Measurements from ENCODE around the gene NUDT6. TPM values are rescaled to one million over a fixed set of nuclear protein-coding genes. Genes with fewer than 3 reads are reported as not detected.

Gene NUDT6
- total RNA-seq, 1 experiment from 2014 or later, result 9.0 TPM

- H3K27ac ChIP-seq (ENCODE audit: low read depth, low read length), result no peak overlapping the region
- no TSS peak for BruUV-seq (replicated peaks)
- H3K9me3 ChIP-seq (ENCODE audit: control insufficient read depth in 1 of 2, insufficient read depth in 1 of 2, low read depth in 1 of 2, low read length in 2 of 2), result no peaks in the 10 kb centered on the region
- H3K4me2 ChIP-seq (ENCODE audit: low read length), result no peak overlapping the region
- TF ChIP-seq CBX3 (IDR thresholded peaks at IDR 0.05; ENCODE audit: low read depth) (no peak), SRF (IDR thresholded peaks at IDR 0.05; ENCODE audit: low read depth) (no peak), MAX (IDR thresholded peaks at IDR 0.05) (no peak), ZFX (IDR thresholded peaks at IDR 0.05) (no peak), POLR2A (IDR thresholded peaks at IDR 0.05; ENCODE audit: borderline replicate concordance, extremely low read depth, insufficient read depth, insufficient read length) (no peak), SP1 (IDR thresholded peaks at IDR 0.05; ENCODE audit: low read depth) (no peak)
- H3K9ac ChIP-seq (ENCODE audit: low read length), result no peak overlapping the region
- no peak for ATAC-seq
- ChIA-PET CTCF (no interaction called here), POLR2A (no interaction called here), RAD21 (ENCODE audit: low non-redundant PET in 1 of 2, low total read pairs in 2 of 2, uncharacterized antibody in 2 of 2, unreplicated experiment in 2 of 2) (no interaction called here)
- no peak overlapping the region for H2AFZ ChIP-seq (ENCODE audit: low read depth, low read length, poor library complexity, severe bottlenecking)
- no peaks in the 10 kb centered on the region for H3K4me1 ChIP-seq (ENCODE audit: control insufficient read depth in 1 of 2, insufficient read depth in 2 of 2, low read length in 2 of 2)
- H3K9me2 ChIP-seq (ENCODE audit: insufficient read depth), result no peaks in the 10 kb centered on the region
- H3K79me2 ChIP-seq (ENCODE audit: insufficient read depth, low read length), result no peaks in the 10 kb centered on the region
- H4K20me1 ChIP-seq (ENCODE audit: insufficient read depth), result no peaks in the 10 kb centered on the region
- H3K36me3 ChIP-seq (ENCODE audit: control insufficient read depth in 1 of 2, insufficient read depth in 2 of 2, low read length in 2 of 2), result no peaks in the 10 kb centered on the region
- DNase-seq (ENCODE audit: low read depth, low spot score), result no peak
- no peak overlapping the region for H3K4me3 ChIP-seq (replicated peaks in 1 of 2; ENCODE audit: low read depth in 1 of 2, low read length in 2 of 2)
- H3K27me3 ChIP-seq (ENCODE audit: insufficient read depth, low read length), result no peaks in the 10 kb centered on the region
- intact Hi-C loops (cut with micrococcal nuclease), result no loop called here
These were observed 57.0 kb downstream of the NUDT6 start for GRCh38 chr4:122865425-122865824.

GRCh38 chr4:122863639-122864038 lies 58.8 kb downstream of the NUDT6 start:
- H3K4me2 ChIP-seq (ENCODE audit: low read length), result no peak overlapping the region
- no peak for TF ChIP-seq ELF1 (IDR thresholded peaks at IDR 0.05; ENCODE audit: borderline replicate concordance, low read depth)
- TF ChIP-seq EGR1 (IDR thresholded peaks at IDR 0.05; ENCODE audit: low read depth), result no peak
- no peak for TF ChIP-seq EZH2 (IDR thresholded peaks at IDR 0.05)
- no peak for TF ChIP-seq CTCF (IDR thresholded peaks at IDR 0.05 in 2 of 3, conservative IDR thresholded peaks at IDR 0.05 in 1 of 3; ENCODE audit: borderline replicate concordance in 1 of 3, insufficient read depth in 1 of 3, low read depth in 2 of 3, low read length in 2 of 3)
- TF ChIP-seq SIN3A (IDR thresholded peaks at IDR 0.05; ENCODE audit: low read depth), result no peak
- no peak for TF ChIP-seq ATF3 (IDR thresholded peaks at IDR 0.05)
- no peak for TF ChIP-seq POLR2AphosphoS5 (IDR thresholded peaks at IDR 0.05; ENCODE audit: low read depth, low read length)
- TF ChIP-seq ZFX (IDR thresholded peaks at IDR 0.05), result no peak
- no peak for TF ChIP-seq ZBTB33 (IDR thresholded peaks at IDR 0.05; ENCODE audit: extremely low read depth, insufficient replicate concordance, low read length)
- TF ChIP-seq CBX3 (IDR thresholded peaks at IDR 0.05; ENCODE audit: low read depth), result no peak

More at GRCh38 chr4:122863639-122864038, 58.8 kb downstream of the NUDT6 start:
- no peaks in the 10 kb centered on the region for H4K20me1 ChIP-seq (ENCODE audit: insufficient read depth)
- no peaks in the 10 kb centered on the region for H3K36me3 ChIP-seq (ENCODE audit: control insufficient read depth in 1 of 2, insufficient read depth in 2 of 2, low read length in 2 of 2)
- no peak overlapping the region for H2AFZ ChIP-seq (ENCODE audit: low read depth, low read length, poor library complexity, severe bottlenecking)
- ATAC-seq, result no peak
- no peak overlapping the region for H3K9ac ChIP-seq (ENCODE audit: low read length)
- H3K4me1 ChIP-seq (ENCODE audit: control insufficient read depth in 1 of 2, insufficient read depth in 2 of 2, low read length in 2 of 2), result no peaks in the 10 kb centered on the region
- DNase-seq (ENCODE audit: low read depth, low spot score), result no peak
- ChIA-PET RAD21 (ENCODE audit: low non-redundant PET in 1 of 2, low total read pairs in 2 of 2, uncharacterized antibody in 2 of 2, unreplicated experiment in 2 of 2) (no interaction called here), CTCF (no interaction called here), POLR2A (no interaction called here)
- no peak overlapping the region for H3K4me3 ChIP-seq (replicated peaks in 1 of 2; ENCODE audit: low read depth in 1 of 2, low read length in 2 of 2)
- H3K9me3 ChIP-seq (ENCODE audit: control insufficient read depth in 1 of 2, insufficient read depth in 1 of 2, low read depth in 1 of 2, low read length in 2 of 2), result no peaks in the 10 kb centered on the region
- intact Hi-C loops (cut with micrococcal nuclease), result no loop called here
- no peaks in the 10 kb centered on the region for H3K27me3 ChIP-seq (ENCODE audit: insufficient read depth, low read length)
- H3K9me2 ChIP-seq (ENCODE audit: insufficient read depth), result no peaks in the 10 kb centered on the region
- H3K27ac ChIP-seq (ENCODE audit: low read depth, low read length), result no peak overlapping the region
- no peaks in the 10 kb centered on the region for H3K79me2 ChIP-seq (ENCODE audit: insufficient read depth, low read length)
- BruUV-seq (replicated peaks), result no TSS peak
